CD14-positive monocyte (primary cell): Measurements from ENCODE around the gene SYNE1. TPM values are rescaled to one million over a fixed set of nuclear protein-coding genes. Genes with fewer than 3 reads are reported as not detected.

ENCODE experiments used
- DNase-seq, 3 donors: peaks; one replicate each; pipeline ENCODE4 v3.0.0-alpha.2; 2011 to 2022
- H2AFZ ChIP-seq: 2 replicates; pipeline ENCODE4 v1.6.0; 2012; ENCODE audit warnings: mild to moderate bottlenecking, low read depth, low read length, inconsistent platforms; ENCODE audit not compliant: insufficient read depth, poor library complexity, severe bottlenecking
- H3K27ac ChIP-seq, 2 donors: 1 replicate in 1 of 2; 2 replicates in 1 of 2; pipeline ENCODE4 v1.5.1; 2012 to 2013; ENCODE audit warnings: low read length in 2 of 2, control low read depth in 1 of 2, inconsistent platforms in 1 of 2, low read depth in 1 of 2, mild to moderate bottlenecking in 1 of 2
- H3K27me3 ChIP-seq, 2 donors: one replicate each; pipeline versions ENCODE4 v1.6.0 to v1.6.1; 2011 to 2013; ENCODE audit warnings: low read length in 2 of 2; ENCODE audit not compliant: control insufficient read depth in 2 of 2, insufficient read depth in 2 of 2
- H3K36me3 ChIP-seq, 2 donors: replicated peaks in 1 of 2; 1 replicate in 1 of 2; 2 replicates in 1 of 2; pipeline versions ENCODE4 v1.5.1 to v1.6.1; 2012 to 2013; ENCODE audit warnings: low read length in 2 of 2, control low read depth in 1 of 2, inconsistent platforms in 1 of 2, mild to moderate bottlenecking in 1 of 2; ENCODE audit not compliant: insufficient read depth in 2 of 2, control insufficient read depth in 1 of 2
- H3K4me1 ChIP-seq, 2 donors: 1 replicate in 1 of 2; 2 replicates in 1 of 2; pipeline versions ENCODE4 v1.5.1 to v1.6.1; 2012 to 2013; ENCODE audit warnings: low read length in 2 of 2, control low read depth in 1 of 2, inconsistent platforms in 1 of 2, mild to moderate bottlenecking in 1 of 2, moderate library complexity in 1 of 2; ENCODE audit not compliant: insufficient read depth in 2 of 2, control insufficient read depth in 1 of 2
- H3K4me2 ChIP-seq: replicated peaks from 2 replicates; pipeline ENCODE3; 2012; ENCODE audit warnings: low read length, moderate library complexity, mild to moderate bottlenecking; ENCODE audit not compliant: poor library complexity, severe bottlenecking; ENCODE audit errors: extremely low read depth
- H3K4me3 ChIP-seq, 3 experiments: fragments of 200-600 bp in 1 of 3; sonication (generic) in 1 of 3; replicated peaks in 1 of 3; 1 replicate in 2 of 3; 2 replicates in 1 of 3; pipeline ENCODE4 v1.5.1; 2011 to 2013; ENCODE audit warnings: low read length in 3 of 3, mild to moderate bottlenecking in 3 of 3, control low read depth in 2 of 3, low read depth in 2 of 3, inconsistent platforms in 1 of 3, moderate library complexity in 1 of 3
- H3K79me2 ChIP-seq: 2 replicates; pipeline ENCODE4 v1.6.0; 2012; ENCODE audit warnings: mild to moderate bottlenecking, control low read depth, inconsistent platforms, low read length, moderate library complexity; ENCODE audit not compliant: insufficient read depth
- H3K9ac ChIP-seq: 2 replicates; pipeline ENCODE4 v1.6.0; 2017; ENCODE audit warnings: low read length, mild to moderate bottlenecking; ENCODE audit not compliant: insufficient read depth, poor library complexity, severe bottlenecking
- H3K9me3 ChIP-seq, 2 donors: replicated peaks in 1 of 2; 1 replicate in 1 of 2; 2 replicates in 1 of 2; pipeline versions ENCODE4 v1.5.1 to v1.6.1; 2012 to 2013; ENCODE audit warnings: low read length in 2 of 2, control low read depth in 1 of 2; ENCODE audit not compliant: control insufficient read depth in 1 of 2, insufficient read depth in 1 of 2
- H4K20me1 ChIP-seq: 2 replicates; pipeline ENCODE4 v1.6.0; 2012; ENCODE audit warnings: mild to moderate bottlenecking, low read length, control low read depth, moderate library complexity; ENCODE audit not compliant: insufficient read depth
- H3K27ac Mint-ChIP-seq, 7 donors: one replicate each; pipeline ENCODE4 v1.8.0; 2020; ENCODE audit warnings: mild to moderate bottlenecking in 7 of 7, mixed read lengths in 7 of 7, moderate library complexity in 6 of 7, inconsistent platforms in 2 of 7
- H3K27me3 Mint-ChIP-seq, 3 donors: one replicate each; pipeline ENCODE4 v1.8.0; 2021 to 2022; ENCODE audit warnings: low read depth in 3 of 3, mild to moderate bottlenecking in 3 of 3, mixed read lengths in 3 of 3, moderate library complexity in 3 of 3, inconsistent platforms in 1 of 3
- H3K36me3 Mint-ChIP-seq, 2 donors: one replicate each; pipeline ENCODE4 v1.8.0; 2020; ENCODE audit warnings: mixed read lengths in 2 of 2, inconsistent platforms in 1 of 2, mild to moderate bottlenecking in 1 of 2
- H3K4me1 Mint-ChIP-seq: one replicate; pipeline ENCODE4 v1.8.0; 2020; ENCODE audit warnings: mild to moderate bottlenecking, mixed read lengths
- H3K4me3 Mint-ChIP-seq, 2 donors: one replicate each; pipeline ENCODE4 v1.8.0; 2020; ENCODE audit warnings: mild to moderate bottlenecking in 2 of 2, mixed read lengths in 2 of 2, moderate library complexity in 1 of 2
- H3K9me3 Mint-ChIP-seq, 7 donors: one replicate each; pipeline ENCODE4 v1.8.0; 2020 to 2022; ENCODE audit warnings: mixed read lengths in 7 of 7, mild to moderate bottlenecking in 6 of 7, moderate library complexity in 6 of 7, inconsistent platforms in 2 of 7
- WGBS: methylation state at CpG from one replicate; pipeline ENCODE4 v1.1.5; 2013; ENCODE audit warnings: missing lambda C conversion rate; ENCODE audit not compliant: insufficient coverage; 5-methylcytosine and 5-hydroxymethylcytosine counted together
- intact Hi-C, 2 donors: fragments of 100-400 bp; cut with micrococcal nuclease; formaldehyde crosslinking; loops; one replicate each; pipeline versions ENCODE4 v1.15.0 to v1.15.1; 2023
- polyA plus RNA-seq, 3 donors: library from polyadenylated mRNA; depleted of rRNA in 1 of 3; unstranded in 2 of 3; stranded (reverse) in 1 of 3; fragments of 300-500 nt in 2 of 3; fragments of >200 nt in 1 of 3; fragmentation: Illumina TruSeq in 2 of 3; gene quantifications; 1 replicate in 2 of 3; 2 replicates in 1 of 3; pipeline ENCODE4 v1.2.3, GENCODE V29; 2012 to 2021
- TF ChIP-seq, protein P1 (sequence below): fragments of 200-600 bp; IDR thresholded peaks from one replicate; pipeline ENCODE4 v1.8.0; 2022; ENCODE audit warnings: antibody characterized with exemption, mild to moderate bottlenecking

Gene SYNE1
- polyA plus RNA-seq, 3 donors, result 3.7 to 24.5 (median 8.1) TPM

DNA sequence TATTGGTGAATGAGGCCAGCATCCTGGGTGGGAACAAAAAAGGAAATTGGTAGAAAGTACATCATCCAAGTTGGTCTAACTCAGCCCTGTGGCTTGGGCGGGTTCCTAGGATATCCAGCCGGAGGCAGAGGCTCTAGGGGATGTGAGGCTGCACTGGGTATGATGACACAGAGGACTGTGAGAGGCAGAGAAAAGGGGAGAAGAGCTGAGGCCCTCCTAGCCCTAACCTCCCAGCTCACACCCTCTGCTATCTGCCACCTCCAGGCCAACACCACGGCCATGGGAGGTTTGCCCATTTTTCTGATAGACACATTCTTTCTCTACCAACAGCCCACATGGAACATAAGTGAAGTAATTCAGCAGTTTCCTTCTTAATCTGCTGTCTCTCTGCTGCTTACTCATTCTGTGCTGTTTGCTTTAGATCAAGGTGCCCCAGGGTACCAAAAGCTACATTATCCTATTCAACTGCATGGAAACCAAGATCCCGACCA lies 545.3 kb downstream of the SYNE1 start:
- Histone ChIP-seq H2AFZ (no peak overlapping the region), H3K79me2 (no peaks in the 10 kb centered on the region), H3K27ac (no peak overlapping the region), H3K9ac (no peak overlapping the region), H3K4me1 (peaks cover 10 to 13% of the 10 kb centered on the region in 2 donors), H3K27me3 (no peaks in the 10 kb centered on the region), H3K4me3 (no peak overlapping the region), H3K36me3 (no peaks in the 10 kb centered on the region), H3K4me2 (no peak overlapping the region), H4K20me1 (no peaks in the 10 kb centered on the region), H3K9me3 (no peaks in the 10 kb centered on the region)
- TF ChIP-seq, protein P1, sequence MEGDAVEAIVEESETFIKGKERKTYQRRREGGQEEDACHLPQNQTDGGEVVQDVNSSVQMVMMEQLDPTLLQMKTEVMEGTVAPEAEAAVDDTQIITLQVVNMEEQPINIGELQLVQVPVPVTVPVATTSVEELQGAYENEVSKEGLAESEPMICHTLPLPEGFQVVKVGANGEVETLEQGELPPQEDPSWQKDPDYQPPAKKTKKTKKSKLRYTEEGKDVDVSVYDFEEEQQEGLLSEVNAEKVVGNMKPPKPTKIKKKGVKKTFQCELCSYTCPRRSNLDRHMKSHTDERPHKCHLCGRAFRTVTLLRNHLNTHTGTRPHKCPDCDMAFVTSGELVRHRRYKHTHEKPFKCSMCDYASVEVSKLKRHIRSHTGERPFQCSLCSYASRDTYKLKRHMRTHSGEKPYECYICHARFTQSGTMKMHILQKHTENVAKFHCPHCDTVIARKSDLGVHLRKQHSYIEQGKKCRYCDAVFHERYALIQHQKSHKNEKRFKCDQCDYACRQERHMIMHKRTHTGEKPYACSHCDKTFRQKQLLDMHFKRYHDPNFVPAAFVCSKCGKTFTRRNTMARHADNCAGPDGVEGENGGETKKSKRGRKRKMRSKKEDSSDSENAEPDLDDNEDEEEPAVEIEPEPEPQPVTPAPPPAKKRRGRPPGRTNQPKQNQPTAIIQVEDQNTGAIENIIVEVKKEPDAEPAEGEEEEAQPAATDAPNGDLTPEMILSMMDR, result no peak
- no peak overlapping the region for H3K4me3 Mint-ChIP-seq
- 100% methylated on average over 1 of the region's 4 CpGs for WGBS
- no peak overlapping the region for H3K27ac Mint-ChIP-seq
- intact Hi-C loops, result no loop called here
- no peaks in the 10 kb centered on the region for H3K36me3 Mint-ChIP-seq
- H3K27me3 Mint-ChIP-seq, result no peaks in the 10 kb centered on the region
- H3K9me3 Mint-ChIP-seq, result peaks cover 0 to 5% (median 1%) of the 10 kb centered on the region in 7 donors
- no peak for DNase-seq
- H3K4me1 Mint-ChIP-seq, result peaks cover 16% of the 10 kb centered on the region

DNA sequence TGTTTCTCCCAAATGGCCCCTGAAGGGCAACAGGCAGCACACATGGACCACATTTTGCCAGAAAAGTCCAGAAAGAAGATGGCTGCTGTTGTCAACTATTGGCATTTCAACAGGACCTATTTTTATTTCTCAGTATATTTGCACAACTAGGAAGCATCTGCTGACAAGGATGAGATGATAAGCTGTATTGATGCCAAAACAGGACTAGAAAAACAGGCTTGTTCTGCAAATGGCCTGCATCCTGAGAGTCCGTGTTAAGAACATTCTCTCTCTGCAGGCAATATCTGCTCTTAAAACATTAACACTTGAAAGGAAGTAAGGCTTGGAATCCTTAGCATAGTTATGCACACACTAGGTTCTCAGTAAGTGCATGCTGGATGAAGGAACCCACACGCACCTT lies 546.0 kb downstream of the SYNE1 start:
- peaks cover 16% of the 10 kb centered on the region for H3K4me1 Mint-ChIP-seq
- no peaks in the 10 kb centered on the region for H3K79me2 ChIP-seq
- no peak overlapping the region for H3K4me3 Mint-ChIP-seq
- H3K36me3 ChIP-seq, result no peaks in the 10 kb centered on the region
- H3K27ac Mint-ChIP-seq, result no peak overlapping the region
- intact Hi-C loops, result no loop called here
- H3K9ac ChIP-seq, result no peak overlapping the region
- H2AFZ ChIP-seq, result no peak overlapping the region
- no peak for DNase-seq
- no peaks in the 10 kb centered on the region for H3K36me3 Mint-ChIP-seq
- H3K4me1 ChIP-seq, result peaks cover 10 to 13% of the 10 kb centered on the region in 2 donors
- WGBS, result 100% methylated on average over 1 of the region's 2 CpGs
- no peaks in the 10 kb centered on the region for H4K20me1 ChIP-seq
- H3K9me3 Mint-ChIP-seq, result peaks cover 0 to 5% (median 1%) of the 10 kb centered on the region in 7 donors
- H3K4me3 ChIP-seq, result no peak overlapping the region
- H3K4me2 ChIP-seq, result no peak overlapping the region
- H3K27me3 ChIP-seq, result no peaks in the 10 kb centered on the region
- H3K27me3 Mint-ChIP-seq, result no peaks in the 10 kb centered on the region
- no peaks in the 10 kb centered on the region for H3K9me3 ChIP-seq
- TF ChIP-seq, protein P1, result no peak
- H3K27ac ChIP-seq, result no peak overlapping the region
